OCI-LY3 (cell line): Measurements from ENCODE around the gene PPM1M.

Source experiments
- H2AFZ ChIP-seq: fragments of 200-600, 300-600 bp; shearing (Covaris generic); 2 replicates; pipeline ENCODE4 v1.6.0; 2014; ENCODE audit warnings: antibody characterized with exemption, low read depth, low read length
- H3K27ac ChIP-seq: fragments of 200-600, 300-600 bp; sonication (generic); 2 replicates; pipeline ENCODE4 v1.5.1; 2014; ENCODE audit warnings: mild to moderate bottlenecking, low read length, moderate library complexity, mixed read lengths
- H3K27me3 ChIP-seq: fragments of 200-600, 300-600 bp; sonication (generic); 2 replicates; pipeline ENCODE4 v1.6.1; 2014; ENCODE audit warnings: low read depth, low read length, mixed read lengths
- H3K36me3 ChIP-seq: fragments of 200-600, 300-600 bp; sonication (generic); replicated peaks from 2 replicates; pipeline ENCODE3; 2014; ENCODE audit warnings: low read depth, low read length, mixed read lengths
- H3K4me1 ChIP-seq: fragments of 300-600, 200-600 bp; sonication (generic); 2 replicates; pipeline ENCODE4 v1.6.1; 2014; ENCODE audit warnings: low read length, mixed read lengths
- H3K4me2 ChIP-seq: fragments of 200-600, 300-600 bp; sonication (generic); 2 replicates; pipeline ENCODE4 v1.6.1; 2014; ENCODE audit warnings: low read length, mixed read lengths
- H3K4me3 ChIP-seq: fragments of 300-600, 200-600 bp; sonication (generic); 2 replicates; pipeline ENCODE4 v1.5.1; 2014; ENCODE audit warnings: antibody characterized with exemption, mild to moderate bottlenecking, low read length, moderate library complexity
- H3K79me2 ChIP-seq: fragments of 300-600, 200-600 bp; shearing (Covaris generic); 2 replicates; pipeline ENCODE4 v1.6.1; 2014; ENCODE audit warnings: mild to moderate bottlenecking, low read length, mixed read lengths
- H3K9ac ChIP-seq: fragments of 300-600, 200-600 bp; shearing (Covaris generic); 2 replicates; pipeline ENCODE4 v1.6.0; 2014; ENCODE audit warnings: mild to moderate bottlenecking, low read length, moderate library complexity
- H3K9me3 ChIP-seq: fragments of 200-600, 300-600 bp; shearing (Covaris generic); 2 replicates; pipeline ENCODE4 v1.6.1; 2014; ENCODE audit warnings: low read length, mixed read lengths; ENCODE audit not compliant: insufficient read depth
- H4K20me1 ChIP-seq: fragments of 200-600, 300-600 bp; sonication (generic); 2 replicates; pipeline ENCODE4 v1.6.1; 2016; ENCODE audit warnings: low read length, mixed read lengths; ENCODE audit not compliant: insufficient read depth
- CTCF ChIP-seq: fragments of 200-600, 300-600 bp; sonication (generic); IDR thresholded peaks from 2 replicates; pipeline ENCODE4 v1.5.1; 2014; ENCODE audit warnings: antibody characterized with exemption, low read length, low read depth
- EZH2phosphoT487 ChIP-seq: fragments of 200-600 bp; shearing (Covaris generic); IDR thresholded peaks from 2 replicates; pipeline ENCODE4 v1.6.1; 2018; ENCODE audit warnings: antibody characterized with exemption, mixed run types, low read depth

PPM1M gene

DNA sequence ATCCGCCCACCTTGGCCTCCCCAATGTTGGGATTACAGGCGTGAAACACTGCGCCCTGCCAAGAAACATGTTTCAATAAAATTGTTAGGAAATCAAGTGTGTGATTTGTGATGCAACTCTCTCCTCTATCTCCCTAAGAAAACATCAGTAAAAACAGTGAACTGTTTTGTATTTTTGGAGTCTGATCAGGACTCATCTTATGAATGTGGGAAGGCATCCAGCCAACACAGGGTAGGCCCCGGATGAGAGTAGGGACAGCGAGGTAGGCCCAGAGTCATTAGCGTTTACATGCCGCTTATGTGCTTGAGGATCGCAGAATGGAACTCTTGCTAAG is 41.2 kb downstream of the PPM1M start:
- Histone ChIP-seq H3K9ac (peak overlapping the region; percentile 83), H3K4me3 (peak overlapping the region; percentile 79), H2AFZ (no peak overlapping the region), H3K9me3 (no peaks in the 10 kb centered on the region), H3K27ac (no peak overlapping the region), H4K20me1 (no peaks in the 10 kb centered on the region), H3K36me3 (no peaks in the 10 kb centered on the region), H3K4me2 (peak overlapping the region; percentile 94), H3K79me2 (peaks cover 7% of the 10 kb centered on the region), H3K27me3 (no peaks in the 10 kb centered on the region), H3K4me1 (peaks cover 20% of the 10 kb centered on the region)
- TF ChIP-seq CTCF: no peak
- no peak for TF ChIP-seq EZH2phosphoT487

DNA sequence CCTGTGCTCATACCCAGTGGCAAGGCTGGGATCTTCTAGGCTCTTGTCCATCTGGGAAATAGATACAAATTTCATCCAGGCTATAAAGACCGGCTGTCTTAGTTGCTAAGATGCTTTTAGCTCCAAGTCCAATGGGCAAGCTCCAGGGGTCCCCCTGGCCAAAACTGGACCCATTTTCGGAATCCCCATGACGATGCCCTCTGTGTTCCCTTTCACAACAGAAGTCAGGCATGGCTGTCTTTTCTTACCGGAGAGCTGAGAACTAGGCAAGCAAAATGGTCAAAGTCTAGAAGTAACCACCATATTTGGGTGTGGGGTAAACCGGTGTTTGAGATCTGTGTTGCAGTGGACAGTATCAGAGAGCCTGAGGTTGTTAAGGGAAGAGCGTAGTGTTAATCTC is 43.1 kb downstream of the PPM1M start:
- TF ChIP-seq EZH2phosphoT487 (no peak), CTCF (no peak)
- peak overlapping the region; percentile 83 for H3K9ac ChIP-seq
- H3K4me2 ChIP-seq: peak overlapping the region; percentile 94
- H3K9me3 ChIP-seq: no peaks in the 10 kb centered on the region
- no peaks in the 10 kb centered on the region for H4K20me1 ChIP-seq
- H3K4me3 ChIP-seq: peak overlapping the region; percentile 79
- H3K4me1 ChIP-seq: peaks cover 20% of the 10 kb centered on the region
- H3K36me3 ChIP-seq: no peaks in the 10 kb centered on the region
- H3K79me2 ChIP-seq: peaks cover 7% of the 10 kb centered on the region
- H2AFZ ChIP-seq: peak overlapping the region; percentile 3; the same call in 1 of the 2 replicates
- peak overlapping the region; percentile 4; the same call in 1 of the 2 replicates for H3K27ac ChIP-seq
- H3K27me3 ChIP-seq: no peaks in the 10 kb centered on the region

DNA sequence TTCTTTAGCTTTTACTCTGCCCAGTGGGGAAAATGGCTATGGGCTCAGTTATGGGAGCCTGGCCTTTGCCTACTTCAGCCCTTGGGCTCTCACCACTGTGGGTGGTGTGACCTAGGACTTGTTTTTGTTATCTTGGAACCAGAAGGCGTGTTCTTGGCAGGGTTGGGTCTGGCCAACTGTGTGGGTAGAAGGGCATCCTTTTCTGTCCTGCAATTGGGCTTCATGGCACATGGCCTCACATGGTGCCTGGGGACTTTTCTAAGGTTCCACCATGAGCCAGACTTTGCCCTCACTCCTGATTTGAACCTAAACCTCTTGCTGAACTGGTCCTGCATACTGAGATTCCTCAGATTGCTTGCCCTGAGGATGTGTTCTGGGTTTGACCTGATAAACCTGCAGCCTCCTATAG is 43.8 kb downstream of the PPM1M start:
- Histone ChIP-seq H3K36me3 (no peaks in the 10 kb centered on the region), H2AFZ (no peak overlapping the region), H3K4me2 (no peak overlapping the region), H3K27ac (no peak overlapping the region), H3K4me1 (peaks cover 20% of the 10 kb centered on the region), H3K9me3 (no peaks in the 10 kb centered on the region), H3K9ac (no peak overlapping the region), H4K20me1 (no peaks in the 10 kb centered on the region), H3K4me3 (no peak overlapping the region), H3K79me2 (peaks cover 7% of the 10 kb centered on the region), H3K27me3 (no peaks in the 10 kb centered on the region)
- no peak for TF ChIP-seq CTCF

GRCh38 chr3:52289747-52290595 is 44.4 kb downstream of the PPM1M start:
- H3K9ac ChIP-seq: no peak overlapping the region
- no peaks in the 10 kb centered on the region for H3K36me3 ChIP-seq
- H3K9me3 ChIP-seq: no peaks in the 10 kb centered on the region
- TF ChIP-seq EZH2phosphoT487 (no peak), CTCF (no peak)
- H3K4me1 ChIP-seq: peaks cover 20% of the 10 kb centered on the region
- H3K4me3 ChIP-seq: no peak overlapping the region
- H3K4me2 ChIP-seq: no peak overlapping the region
- H4K20me1 ChIP-seq: no peaks in the 10 kb centered on the region
- no peak overlapping the region for H3K27ac ChIP-seq
- H2AFZ ChIP-seq: no peak overlapping the region
- H3K79me2 ChIP-seq: peaks cover 7% of the 10 kb centered on the region
- H3K27me3 ChIP-seq: no peaks in the 10 kb centered on the region
